Inferior parietal cortex (tissue), 1 donor: ENCODE data around the gene COL1A2.

ENCODE experiments used
- DNase-seq: peaks from one replicate; pipeline ENCODE4 v3.0.0-alpha.2; 2016; ENCODE audit errors: extremely low spot score

COL1A2 gene

DNA sequence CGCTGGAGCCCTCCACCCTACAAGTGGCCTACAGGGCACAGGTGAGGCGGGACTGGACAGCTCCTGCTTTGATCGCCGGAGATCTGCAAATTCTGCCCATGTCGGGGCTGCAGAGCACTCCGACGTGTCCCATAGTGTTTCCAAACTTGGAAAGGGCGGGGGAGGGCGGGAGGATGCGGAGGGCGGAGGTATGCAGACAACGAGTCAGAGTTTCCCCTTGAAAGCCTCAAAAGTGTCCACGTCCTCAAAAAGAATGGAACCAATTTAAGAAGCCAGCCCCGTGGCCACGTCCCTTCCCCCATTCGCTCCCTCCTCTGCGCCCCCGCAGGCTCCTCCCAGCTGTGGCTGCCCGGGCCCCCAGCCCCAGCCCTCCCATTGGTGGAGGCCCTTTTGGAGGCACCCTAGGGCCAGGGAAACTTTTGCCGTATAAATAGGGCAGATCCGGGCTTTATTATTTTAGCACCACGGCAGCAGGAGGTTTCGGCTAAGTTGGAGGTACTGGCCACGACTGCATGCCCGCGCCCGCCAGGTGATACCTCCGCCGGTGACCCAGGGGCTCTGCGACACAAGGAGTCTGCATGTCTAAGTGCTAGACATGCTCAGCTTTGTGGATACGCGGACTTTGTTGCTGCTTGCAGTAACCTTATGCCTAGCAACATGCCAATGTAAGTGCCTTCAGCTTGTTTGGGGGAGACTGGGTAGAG, at the start of gene COL1A2:
Gene COL1A2 (plus strand): TSS at position 459 of the 704 bp plus-strand sequence. CDS start 137 bp downstream, at position 596.
- DNase-seq, result no peak

DNA sequence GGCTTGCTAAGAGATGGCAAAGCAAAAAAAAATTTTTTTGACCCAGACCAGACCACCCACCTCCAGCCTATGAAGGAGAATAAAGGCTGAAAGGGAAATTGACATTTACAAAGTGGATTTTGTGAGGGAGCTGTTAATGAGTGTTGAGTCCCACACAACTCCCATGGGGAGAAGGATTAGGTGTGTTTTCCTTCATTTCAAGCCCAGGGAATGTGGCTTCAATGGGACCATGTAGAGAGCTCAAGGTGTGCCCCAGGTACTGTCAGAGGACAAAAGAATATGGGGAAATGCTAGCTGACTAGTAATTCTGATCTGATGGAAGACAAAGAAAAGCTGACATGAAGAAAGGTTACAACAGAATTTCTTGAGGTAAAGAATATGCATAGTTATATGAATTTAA, 48.8 kb upstream of the COL1A2 start:
- DNase-seq, result no peak

GRCh38 chr7:94348142-94348541, 46.6 kb upstream of the COL1A2 start:
- DNase-seq, result no peak

GRCh38 chr7:94350734-94351133, 44.0 kb upstream of the COL1A2 start:
- no peak for DNase-seq

DNA sequence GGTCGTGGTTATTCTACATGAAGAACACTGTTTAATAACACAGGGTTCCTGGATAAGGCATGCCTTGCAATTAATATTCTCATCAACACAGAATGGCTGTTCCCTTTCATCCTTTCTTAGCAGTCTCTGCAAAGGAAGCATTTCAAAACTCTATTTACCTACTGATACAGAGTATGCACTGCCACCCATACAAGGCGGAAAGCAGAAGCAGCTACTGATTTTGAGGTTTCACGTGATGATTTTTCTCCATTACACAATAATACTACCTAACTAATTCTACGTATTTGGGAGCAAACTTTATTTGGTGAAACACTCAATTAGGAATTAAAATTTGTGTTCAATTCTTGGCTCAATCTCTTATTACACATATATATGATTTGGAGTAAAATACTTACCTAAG, 43.0 kb upstream of the COL1A2 start:
- DNase-seq, result no peak

DNA sequence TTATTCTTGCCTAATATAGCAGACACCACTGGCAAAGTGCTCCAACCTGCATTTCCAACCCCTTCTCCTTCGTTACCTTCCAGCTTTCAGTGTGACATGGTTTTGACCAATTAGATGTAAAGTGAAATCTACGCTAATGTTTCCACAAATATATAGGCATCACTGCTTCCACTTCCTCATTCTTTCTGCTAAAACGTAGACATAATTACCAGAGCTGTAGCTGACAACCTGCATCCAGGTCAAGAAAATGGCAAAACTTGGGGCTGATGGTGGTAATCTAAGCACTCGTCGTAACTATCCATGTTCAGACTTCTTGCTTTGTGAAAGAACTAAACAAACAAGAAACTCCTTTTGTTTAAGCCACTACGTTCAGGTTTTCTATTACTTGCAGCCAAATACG, 41.8 kb upstream of the COL1A2 start:
- DNase-seq, result no peak

- DNase-seq, result no peak
These were observed 39.7 kb upstream of the COL1A2 start for GRCh38 chr7:94354953-94355352.

DNA sequence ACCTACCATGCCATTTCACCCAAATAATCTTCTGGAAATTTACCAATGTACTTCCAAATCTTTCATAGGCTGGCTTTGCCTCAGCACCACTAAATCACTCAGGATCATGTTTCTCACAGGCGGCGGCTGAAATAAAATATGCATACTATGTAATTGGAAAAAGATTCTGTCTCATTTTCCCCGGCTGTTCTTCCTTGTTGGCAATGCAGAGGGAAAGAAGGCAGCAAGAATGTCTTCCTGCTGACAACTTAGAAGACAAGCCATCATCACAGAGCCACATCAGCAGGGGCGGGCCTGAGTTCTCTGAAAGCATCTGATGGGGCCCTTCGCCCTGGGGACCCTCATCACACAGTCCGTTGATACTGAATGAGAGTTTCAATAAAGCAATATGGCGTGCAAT, 39.2 kb upstream of the COL1A2 start:
- no peak for DNase-seq

GRCh38 chr7:94357076-94357475, 37.6 kb upstream of the COL1A2 start:
- DNase-seq, result no peak

GRCh38 chr7:94360926-94361325, 33.8 kb upstream of the COL1A2 start:
- DNase-seq, result no peak

DNA sequence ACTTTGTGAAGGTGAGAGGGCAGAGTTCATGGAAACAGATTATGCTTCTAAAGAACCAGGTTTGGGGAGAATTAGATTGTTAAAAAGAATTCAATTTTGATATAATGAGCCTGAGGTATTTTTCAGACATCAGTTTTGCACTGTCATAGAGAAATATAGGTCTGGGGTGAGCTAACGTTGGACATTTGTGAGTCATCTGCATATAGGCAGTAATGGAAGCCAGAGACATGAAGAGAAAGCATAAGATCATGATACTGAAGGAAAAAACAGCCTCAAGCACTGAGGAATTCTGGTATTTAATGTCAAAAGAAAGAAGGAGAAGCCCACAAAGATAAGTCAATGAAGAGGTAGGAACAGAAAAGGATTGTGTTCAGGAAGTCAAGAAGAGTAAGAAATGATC, 32.4 kb upstream of the COL1A2 start:
- no peak for DNase-seq

DNA sequence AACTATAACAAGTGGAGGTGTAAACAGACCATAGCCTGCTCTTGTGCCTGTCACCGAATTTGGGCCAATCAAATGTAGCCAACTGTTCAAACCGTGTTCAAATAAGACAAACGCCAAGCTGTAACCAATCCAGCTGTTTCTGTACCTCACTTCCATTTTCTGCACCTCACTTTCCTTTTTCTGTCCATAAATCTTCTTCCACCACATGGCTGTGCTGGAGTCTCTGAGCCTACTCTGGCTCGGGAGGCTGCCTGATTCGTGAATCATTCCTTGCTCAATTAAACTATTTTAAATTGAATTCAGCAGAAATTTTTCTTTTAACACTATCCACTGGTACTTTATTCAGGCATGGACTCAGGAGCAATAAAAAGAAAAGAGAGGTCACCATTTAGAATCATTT, 29.9 kb upstream of the COL1A2 start:
- no peak for DNase-seq

- DNase-seq, result no peak
These were observed 28.5 kb upstream of the COL1A2 start for GRCh38 chr7:94366163-94366562.

GRCh38 chr7:94366832-94367231, 27.9 kb upstream of the COL1A2 start:
- DNase-seq, result no peak

DNA sequence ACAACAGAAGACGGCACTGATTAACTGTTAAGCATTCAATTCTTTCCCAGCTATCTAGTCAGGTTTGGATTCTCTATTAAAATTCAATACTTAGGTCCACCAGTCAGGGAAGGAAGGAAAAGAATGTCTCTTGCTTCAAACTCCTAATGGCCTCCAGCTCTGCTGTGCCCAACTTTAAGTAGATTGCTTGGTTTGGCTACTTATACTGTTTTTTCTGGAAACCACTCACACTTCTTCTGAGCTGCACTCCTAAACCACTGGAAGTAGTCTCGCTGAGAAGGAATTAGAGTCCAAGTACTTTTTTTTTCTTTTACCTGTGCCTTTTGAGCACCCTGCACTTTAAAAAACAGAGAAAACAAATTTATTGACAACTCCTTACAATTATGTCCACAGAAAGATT, 26.7 kb upstream of the COL1A2 start:
- DNase-seq, result no peak

GRCh38 chr7:94368371-94368791, 26.3 kb upstream of the COL1A2 start:
- no peak for DNase-seq

DNA sequence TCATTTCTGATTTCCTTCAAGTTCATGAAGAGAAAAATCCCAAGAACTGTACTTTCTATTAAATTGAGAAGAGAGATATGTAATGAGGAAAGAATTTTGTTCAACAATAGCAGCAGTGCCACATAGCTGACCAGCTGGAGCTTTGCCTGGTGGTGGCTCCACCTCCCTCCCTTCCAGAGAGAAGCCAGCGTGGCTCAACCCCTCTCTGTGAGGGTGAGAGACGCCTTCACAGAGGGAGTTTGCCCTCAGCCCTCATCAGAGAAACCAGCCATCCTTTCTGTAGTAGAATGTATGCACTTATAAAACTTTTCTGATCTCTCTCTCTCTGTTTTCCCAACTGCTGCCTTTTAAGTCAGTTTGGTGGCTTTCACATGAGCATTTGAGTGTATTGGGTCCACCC, 20.5 kb upstream of the COL1A2 start:
- DNase-seq, result no peak

GRCh38 chr7:94374721-94375566, 19.8 kb upstream of the COL1A2 start:
- DNase-seq, result no peak

DNA sequence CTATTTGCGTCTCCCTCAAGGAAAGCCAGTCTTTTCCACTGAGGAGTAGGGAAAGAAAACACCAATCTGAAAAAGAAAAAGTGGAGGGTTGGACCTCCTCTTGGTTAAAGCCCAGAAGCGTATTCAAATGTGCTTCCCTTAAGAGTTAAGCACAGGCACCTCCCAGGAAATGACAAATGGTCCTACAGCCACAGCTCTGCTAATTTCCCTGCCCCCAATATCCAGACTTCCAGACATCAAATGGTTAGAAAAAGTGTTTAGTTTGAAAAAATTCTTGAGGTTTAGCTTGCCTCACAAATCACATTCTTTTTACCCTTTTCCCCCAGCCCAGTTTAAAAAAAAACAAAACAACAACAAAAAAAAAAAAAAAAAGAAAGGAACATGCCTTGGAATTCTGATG, 19.0 kb upstream of the COL1A2 start:
- DNase-seq, result no peak

- DNase-seq, result no peak
These were observed 18.4 kb upstream of the COL1A2 start for GRCh38 chr7:94376281-94376680.

DNA sequence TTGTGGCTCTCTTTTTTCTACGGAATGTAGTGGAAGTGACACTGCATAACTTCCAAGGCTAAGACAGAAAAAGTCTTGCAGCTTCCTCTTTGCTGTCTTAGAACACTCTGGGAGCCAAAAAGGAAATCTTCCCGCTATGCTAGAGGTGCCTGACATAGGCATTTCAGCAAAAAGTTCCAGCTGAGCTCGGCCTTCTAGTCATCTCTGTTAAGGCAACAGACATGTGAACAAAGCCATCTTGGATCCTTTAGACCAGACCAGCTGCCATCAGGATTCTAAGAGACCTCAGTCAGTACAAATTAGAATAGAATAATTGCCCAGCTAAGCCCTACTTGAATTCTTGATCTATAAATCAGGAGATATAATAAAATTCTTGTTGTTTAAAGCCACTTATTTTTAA, 16.3 kb upstream of the COL1A2 start:
- no peak for DNase-seq

DNA sequence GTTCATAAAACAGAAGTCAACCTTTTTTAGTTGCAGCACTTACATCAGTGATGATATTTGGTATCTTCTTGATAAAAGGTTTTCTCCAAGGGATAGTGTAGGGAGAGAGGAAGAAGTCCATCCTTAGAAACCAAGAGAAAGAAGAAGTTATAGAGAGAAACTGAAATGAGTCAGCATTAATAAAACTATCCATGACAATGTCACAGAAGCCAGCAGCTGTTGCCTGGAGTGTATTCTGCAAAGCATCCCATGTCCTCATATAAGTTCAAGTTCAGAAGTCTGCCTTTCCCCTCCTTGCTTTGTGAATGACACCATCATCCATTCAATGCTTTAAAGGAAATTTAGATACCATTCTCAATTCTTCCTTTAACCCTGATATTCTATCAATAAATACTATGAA, 14.4 kb upstream of the COL1A2 start:
- DNase-seq, result no peak

DNA sequence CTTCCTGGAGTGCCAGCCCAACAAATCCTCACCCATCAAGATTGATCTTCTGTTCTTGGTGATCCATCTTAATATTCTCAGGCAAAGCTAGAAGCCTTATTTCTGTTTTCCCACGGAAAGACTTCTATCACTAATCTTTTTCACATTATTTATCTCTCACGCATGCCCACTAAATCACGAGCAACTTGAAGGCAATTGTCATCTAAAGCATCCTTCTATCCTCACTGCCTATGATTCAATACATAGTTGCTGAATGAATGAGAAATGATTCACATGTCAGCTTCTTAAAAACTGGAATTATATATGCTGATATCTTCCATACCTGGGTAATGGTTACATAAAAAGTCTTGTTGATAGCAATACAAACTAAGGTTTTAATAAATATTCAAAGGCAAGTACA, 12.6 kb upstream of the COL1A2 start:
- DNase-seq, result no peak
